HG03139 (cell line): ENCODE results near the gene RGS14.
"Not testable (repeated sequence)": the region's sequence is repeated elsewhere in the genome, so short reads cannot be mapped to it uniquely, and the experiment has no call there.

Experiments used
- ATAC-seq: cut with Tn5 transposase; IDR thresholded peaks from one replicate; pipeline ENCODE4 v1.9.1; 2021; ENCODE audit not compliant: unreplicated experiment

The RGS14 gene

DNA sequence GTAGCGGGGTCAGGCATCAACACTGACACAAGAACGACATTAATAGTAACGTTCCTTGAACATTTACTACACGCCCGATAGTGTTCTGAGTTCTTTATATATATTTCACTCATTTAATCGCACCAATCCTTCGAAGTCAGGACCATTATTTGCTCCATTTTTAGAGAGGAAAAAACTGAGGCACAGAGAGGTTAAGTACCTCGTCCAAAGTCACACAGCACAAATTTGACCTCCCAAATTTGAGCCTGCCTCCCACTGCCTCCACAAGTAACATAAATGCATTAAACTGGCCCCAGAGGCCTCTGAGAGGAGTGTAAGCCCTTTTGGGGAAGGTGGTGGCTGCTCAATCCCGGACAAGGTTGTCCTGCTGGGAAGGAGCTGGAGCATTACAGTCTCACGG, 5.8 kb downstream of the RGS14 start:
- no peak for ATAC-seq

DNA sequence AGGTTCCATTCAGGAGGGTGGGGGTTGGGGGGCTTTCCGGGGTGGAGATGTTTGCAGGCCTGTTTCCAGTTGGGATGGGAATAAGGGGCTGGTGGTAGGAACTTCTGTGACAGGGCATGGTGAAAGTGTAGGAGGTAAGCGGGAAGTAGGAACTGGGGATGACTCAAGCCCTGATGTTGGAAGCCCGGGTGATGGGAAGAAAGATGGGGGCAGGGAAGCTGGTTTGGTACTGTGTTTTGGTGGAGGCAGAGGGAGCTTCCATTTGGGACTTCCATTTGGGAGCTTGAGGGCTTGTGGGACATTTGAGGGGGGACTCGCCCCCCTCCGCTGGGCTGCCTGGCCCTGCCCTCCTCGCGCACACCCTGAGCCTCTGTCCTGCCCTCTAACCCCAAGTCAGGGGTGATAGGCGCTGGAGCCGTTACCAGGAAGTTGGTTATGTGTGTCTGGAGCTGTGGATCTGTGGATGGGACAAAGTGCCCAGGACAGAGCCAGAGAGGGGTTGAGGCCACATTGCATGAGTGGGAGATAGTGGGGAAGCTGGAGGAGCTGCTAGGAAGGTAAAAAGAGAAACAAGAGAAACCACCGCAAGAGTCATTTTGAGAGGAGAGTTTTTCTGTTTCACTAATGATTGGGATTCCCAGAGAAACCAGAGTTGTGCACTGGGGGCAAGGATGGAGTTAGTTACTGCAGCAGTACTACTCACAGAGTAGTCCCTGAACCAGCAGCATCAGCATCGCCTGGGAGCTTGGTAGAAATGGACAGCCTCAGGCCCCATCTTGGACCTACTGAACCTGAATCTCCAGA, 6.6 kb downstream of the RGS14 start:
- no peak for ATAC-seq

DNA sequence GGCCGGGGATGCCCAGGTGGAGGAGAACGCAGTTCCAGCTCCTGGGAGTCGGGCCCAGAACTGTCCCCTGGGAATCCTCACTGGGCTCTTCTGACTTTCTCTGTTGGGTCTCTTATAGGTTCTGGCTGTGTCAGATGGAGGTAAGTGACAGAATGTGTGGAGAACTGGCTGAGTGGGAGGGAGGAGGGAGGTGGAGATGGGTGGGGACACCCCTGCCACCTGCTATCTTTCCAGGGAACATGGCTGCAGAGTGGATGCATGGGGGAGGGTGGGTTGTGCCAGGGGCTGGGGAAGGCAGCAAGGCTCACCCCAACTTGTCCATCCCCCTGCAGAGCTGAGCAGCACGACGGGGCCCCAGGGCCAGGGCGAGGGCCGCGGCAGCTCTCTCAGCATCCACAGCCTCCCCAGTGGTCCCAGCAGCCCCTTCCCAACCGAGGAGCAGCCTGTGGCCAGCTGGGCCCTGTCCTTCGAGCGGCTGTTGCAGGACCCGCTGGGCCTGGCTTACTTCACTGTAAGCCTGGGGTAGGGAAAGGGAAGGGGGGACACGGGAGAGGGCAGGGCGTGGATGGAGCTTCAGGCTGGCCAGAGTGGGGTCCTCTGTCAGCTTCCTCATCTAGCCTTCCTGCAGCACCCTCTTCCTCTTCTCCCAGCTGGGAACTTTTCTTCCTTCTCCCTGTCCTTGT, 8.3 kb downstream of the RGS14 start:
- no peak for ATAC-seq

DNA sequence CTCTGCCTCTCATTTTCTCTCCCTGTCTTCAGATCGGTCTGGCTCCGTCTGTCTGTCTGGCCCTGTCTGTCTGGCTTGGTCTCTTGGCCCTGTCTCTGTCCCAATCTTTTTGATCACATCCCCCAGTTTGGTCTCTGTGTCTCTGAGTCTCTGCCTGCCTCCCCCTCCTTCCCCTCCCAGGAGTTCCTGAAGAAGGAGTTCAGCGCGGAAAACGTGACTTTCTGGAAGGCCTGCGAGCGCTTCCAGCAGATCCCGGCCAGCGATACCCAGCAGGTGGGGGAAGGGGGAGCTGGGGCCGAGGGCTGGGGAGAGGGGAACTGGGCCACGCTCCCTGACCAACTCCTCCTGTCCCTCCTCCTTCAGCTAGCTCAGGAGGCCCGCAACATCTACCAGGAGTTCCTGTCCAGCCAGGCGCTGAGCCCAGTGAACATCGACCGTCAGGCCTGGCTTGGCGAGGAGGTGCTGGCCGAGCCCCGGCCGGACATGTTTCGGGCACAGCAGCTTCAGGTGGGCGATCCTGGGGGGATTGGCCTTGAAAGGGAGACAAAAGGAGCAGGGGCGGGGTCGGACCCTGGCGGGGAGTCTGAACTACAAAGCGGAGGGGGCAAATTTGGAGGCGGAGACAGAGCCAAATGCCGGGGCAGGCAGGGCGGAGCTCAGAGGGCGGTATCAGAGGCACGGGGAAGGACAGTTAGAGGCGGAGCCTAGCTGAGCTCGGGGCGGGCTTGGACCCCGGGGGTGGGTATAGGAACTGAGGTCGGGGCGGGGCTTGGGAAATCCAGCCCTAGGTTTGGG, 9.0 kb downstream of the RGS14 start:
- no peak for ATAC-seq

DNA sequence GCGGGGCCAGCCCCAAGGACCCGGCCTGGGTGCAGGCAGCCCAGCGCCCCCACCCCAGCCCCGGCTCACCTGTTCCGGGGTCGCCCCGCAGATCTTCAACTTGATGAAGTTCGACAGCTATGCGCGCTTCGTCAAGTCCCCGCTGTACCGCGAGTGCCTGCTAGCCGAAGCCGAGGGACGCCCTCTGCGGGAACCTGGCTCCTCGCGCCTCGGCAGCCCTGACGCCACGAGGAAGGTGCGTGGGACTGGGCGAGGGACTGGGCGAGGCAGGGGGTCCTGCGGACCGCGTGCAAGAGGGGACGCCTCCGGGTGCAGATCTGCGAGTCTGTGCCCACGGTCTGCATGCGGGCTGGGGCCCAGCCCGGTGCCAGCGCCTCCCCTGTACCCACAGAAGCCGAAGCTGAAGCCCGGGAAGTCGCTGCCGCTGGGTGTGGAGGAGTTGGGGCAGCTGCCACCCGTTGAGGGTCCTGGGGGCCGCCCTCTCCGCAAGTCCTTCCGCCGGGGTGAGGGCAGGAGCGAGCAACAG, 9.7 kb downstream of the RGS14 start:
- ATAC-seq: no peak

DNA sequence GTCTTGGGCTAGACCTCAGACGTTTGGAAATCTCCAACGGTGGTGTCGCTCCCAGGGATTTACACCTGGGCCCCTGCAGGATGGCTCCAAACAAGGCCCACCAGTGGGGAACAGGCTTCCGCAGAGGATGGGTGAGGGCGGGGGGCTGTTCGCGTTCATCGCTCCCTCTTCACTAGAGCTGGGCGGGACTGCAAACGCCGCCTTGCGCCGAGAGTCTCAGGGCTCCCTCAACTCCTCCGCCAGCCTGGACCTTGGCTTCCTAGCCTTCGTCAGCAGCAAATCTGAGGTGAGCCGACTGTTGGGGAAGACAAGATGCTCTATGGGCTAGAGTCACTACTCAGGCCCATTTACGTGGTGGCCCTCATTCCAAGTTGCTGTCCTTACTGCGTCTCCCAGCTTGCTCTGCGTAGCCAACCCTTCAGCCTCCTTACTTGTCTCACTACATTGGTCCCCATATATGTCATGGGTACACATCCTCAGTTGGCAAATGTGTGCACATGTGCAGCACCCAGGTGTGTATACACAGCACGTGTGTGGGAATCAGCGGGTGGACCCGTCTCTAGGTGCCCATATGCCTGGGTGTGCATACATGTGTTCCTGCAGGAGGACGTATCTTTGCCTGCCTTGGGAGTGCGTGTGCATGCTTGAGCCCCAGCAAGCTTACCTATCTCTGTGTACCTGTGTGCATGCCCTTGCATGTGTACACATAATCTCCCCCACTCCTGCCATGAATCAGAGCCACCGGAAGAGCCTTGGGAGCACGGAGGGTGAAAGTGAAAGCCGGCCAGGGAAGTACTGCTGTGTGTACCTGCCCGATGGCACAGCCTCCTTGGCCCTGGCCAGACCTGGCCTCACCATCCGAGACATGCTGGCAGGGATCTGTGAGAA, 10.5 kb downstream of the RGS14 start:
- ATAC-seq: no peak

DNA sequence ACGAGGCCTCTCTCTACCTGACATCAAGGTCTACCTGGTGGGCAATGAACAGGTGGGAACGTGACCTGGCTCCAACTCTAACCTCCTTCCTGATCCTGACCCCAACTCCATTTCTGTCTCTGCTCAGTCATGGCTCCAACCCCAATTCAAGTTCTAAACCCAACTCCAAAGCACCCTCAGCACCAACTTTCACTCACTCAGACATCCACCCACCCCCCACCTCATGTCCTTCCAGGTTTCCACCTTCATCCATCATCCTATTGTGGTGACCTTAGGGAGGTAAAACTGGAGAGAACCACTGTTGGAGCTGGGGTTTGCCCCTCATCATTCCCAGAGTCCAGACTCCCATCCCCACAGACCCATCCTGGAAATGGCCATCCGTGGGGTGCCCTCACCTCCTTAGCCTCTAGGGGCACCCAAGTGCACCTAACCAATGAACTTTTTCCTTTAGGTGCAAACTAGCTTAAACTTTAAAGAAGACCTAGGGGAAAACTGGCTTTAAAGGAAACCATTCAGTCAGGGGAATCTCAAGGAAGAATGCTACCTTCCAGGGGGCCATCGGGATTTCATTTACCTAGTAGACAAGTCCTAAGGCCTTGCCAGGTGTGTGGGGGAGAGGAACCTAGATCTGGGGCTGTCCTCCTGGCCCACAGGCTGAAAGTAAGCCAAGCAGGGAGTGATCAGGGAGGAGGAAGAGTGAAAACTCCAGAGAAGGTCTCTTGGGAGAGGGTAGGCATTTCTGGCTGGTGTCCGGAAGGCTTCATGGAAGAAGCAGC, 11.3 kb downstream of the RGS14 start:
- no peak for ATAC-seq

DNA sequence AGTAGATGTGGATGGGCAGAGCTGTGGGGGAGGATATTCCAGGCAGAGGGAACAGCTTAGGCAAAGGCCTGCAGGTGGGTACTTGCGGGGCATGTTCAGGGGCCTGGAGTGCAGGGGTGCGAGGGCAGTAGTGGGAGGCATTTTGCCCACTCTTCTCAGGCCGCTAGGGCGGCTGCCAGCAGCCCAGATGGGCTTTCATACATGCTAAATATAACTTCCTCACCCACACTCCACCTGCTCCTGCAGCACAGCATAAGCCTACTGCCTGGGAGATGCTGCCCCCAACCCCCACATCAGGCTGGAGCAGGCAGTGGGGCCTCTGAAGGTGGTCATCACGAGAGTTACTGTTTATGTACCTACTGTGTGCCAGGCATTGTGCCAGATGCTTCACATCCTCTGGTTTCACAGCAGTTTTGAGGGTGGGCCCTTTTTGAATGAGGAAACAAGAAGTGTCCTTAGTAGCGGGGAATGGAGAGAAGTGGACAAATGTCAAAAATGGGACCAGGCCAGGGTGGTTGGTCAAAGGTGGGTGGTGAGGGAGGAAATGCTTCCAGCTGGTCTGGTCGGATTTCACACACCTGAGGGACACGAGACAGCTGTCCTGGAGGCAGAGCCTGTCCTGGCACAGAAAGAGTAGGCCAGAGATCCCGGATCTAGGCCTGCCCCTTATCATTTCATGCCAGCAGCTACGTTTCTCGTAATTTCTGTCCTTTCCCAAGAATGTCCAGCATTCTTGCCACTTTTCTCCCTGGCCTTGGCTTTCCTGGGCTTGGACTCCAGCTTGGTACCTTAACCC, 12.1 kb downstream of the RGS14 start:
- ATAC-seq: no peak

DNA sequence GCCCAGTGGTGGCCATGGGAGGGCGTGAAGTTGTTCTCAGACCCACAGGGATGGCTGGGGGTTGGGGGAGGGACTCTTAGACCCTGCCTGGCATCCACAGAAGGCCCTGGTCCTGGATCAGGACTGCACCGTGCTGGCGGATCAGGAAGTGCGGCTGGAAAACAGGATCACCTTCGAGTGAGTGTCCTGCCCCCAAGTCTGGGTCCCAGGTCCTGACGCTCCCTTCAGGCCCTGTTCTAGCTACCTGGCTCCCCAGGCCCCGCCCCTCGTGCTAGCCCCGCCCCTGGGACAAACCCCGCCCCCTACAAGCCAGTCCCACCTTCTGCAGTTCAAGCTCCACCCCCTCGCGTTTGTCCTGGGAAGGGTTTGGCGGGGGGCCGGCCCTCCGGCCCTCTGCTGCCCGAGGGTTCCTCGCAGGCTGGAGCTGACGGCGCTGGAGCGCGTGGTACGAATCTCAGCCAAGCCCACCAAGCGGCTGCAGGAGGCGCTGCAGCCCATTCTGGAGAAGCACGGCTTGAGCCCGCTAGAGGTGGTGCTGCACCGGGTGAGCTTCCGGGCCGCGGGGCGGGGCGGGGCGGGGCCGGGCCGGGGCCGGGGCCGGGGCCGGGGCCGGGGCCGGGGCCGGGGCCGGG, 12.9 kb downstream of the RGS14 start:
- peak; percentile 70 for ATAC-seq

DNA sequence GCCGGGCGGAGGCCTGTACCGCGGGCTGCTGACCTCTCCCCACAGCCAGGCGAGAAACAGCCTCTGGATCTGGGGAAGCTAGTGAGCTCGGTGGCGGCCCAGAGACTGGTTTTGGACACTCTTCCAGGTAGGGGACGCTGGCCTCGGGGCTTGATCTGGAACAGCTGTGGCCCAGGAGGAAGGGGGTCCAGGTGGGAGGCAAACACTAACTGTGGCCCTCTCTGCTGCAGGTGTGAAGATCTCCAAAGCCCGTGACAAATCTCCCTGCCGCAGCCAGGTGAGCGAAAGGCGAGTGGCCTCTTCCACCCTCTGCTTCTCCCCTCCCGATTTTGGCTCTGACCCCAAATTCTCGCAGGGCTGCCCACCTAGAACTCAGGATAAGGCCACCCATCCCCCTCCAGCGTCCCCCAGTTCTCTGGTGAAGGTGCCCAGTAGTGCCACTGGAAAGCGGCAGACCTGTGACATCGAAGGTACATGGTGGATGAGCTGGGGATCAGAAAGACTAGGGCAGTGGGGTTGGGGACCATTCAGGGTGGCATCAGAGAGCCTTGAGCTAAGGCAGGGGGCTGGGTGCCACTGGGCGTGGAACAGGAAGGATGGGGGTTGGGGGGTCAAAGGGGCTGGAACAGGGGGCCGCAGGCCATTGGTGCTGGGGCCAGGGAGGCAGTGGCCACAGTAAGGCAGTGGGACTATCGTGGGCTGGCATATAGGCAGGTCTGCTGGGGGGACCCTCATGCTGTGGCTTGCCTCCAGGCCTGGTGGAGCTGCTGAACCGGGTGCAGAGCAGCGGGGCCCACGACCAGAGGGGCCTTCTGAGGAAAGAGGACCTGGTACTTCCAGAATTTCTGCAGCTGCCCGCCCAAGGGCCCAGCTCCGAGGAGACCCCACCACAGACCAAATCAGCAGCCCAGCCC, 13.7 kb downstream of the RGS14 start:
- no peak for ATAC-seq

DNA sequence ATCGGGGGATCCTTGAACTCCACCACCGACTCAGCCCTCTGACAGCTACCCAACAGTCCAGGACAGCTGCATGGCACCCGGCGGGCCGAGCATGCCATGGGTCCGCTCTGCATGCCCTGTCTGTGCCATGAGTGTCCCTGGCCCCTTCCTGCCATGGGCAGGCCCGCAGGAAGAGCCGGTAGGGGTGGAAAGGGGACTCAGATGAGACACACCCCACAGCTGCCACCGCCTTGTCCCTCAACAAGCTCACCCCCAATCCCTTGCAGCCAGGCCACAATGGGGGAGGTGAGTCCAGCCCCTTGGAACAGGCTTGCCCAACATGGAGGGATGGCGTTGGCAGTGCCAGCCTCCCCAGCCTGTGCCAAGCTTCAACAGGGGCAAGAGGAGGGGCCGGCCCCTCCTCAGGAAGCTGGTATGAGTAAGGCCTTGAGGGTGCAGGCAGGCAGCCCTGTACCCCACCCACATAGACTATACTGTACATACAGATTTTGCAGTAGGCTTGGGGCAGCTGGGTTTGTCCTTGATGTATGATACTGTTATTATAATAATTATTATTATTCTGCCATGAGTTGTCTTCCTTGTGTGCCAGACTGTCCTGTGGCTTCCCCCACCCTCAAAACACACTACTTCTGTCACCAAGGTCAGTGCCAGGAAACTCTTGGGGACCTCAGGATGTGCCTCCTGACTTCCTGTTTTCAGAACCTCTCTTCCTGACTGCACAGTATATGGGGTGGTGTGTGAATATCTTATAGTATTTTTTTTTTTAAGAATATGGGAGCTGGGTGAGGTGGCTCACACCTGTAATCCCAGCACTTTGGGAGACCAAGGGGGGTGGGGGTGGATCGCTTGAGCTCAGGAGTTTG, 14.5 kb downstream of the RGS14 start:
- ATAC-seq: no peak

DNA sequence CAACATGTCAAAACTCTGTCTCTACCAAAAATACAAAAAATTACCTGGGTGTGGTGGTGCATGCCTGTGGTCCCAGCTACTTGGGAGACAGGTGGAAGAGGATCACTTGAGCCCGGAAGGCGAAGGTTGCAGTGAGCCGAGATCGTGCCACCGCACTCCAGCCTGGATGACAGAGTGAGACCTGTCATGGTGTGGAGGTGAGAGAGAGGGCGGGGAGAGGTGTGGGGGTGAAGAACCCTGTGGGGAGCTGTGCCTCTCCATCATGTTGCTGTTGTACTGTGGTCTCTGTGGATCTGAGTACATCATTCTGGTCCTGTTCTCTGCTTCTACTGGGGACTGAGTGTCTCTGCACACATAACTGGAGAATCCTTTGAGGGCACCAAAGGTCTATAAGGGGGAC, 15.2 kb downstream of the RGS14 start:
- ATAC-seq: no peak

DNA sequence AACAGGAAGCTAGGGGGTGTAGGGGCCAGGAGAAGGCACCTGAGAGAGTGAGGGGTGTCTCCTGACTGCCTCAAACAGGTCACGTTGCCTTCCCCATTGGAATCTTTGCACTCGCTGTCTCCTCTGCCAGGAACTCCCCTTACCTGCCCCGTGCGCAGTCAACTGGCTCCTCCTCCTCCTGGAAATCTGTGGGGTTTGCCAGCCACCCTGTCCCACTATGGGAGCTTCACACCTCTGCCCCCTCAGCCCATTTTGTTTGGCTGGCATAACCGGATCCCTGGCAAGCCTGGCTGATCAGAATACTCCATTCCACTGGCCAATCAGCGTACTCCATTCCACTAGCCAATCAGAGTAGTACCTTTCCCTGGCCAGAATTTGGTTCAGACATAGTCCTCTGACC, 16.1 kb downstream of the RGS14 start:
- ATAC-seq: no peak

DNA sequence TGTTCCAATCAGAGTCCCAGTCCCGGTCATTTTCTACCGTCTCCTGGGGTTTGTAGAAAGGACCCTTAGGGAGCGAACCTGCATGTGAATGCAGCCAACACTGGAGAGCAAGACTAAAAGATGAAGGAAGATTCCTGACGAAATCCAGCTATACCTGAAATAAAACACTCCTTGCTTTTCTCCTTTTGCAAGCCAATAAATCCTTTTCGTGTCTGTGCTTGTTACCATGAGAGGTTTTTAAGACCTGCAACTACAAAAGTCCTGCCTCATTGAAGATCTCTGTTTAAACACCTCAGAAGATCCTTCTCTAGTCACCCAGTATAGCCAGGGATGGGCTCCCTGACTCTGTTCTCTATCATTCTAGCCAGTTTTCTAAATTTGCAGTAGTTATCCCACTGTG, 16.5 kb downstream of the RGS14 start:
- ATAC-seq: no peak

DNA sequence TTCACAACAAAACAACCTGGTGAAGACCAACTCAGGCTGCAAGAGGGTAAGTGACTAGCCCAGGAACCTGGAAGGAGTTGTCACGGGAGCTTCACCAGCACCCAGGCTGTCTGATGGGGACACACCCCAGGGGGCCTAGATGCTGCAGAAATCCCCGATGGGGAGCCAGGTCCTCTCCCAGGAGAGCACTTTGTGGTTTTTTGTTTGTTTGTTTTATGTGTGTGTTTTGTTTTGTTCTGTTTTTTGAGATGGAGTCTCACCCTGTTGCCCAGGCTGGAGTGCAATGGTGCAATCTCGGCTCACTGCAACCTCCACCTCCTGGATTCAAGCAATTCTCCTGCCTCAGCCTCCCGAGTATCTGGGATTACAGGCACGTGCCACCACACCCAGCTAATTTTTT, 17.8 kb downstream of the RGS14 start:
- ATAC-seq: not testable (repeated sequence)

DNA sequence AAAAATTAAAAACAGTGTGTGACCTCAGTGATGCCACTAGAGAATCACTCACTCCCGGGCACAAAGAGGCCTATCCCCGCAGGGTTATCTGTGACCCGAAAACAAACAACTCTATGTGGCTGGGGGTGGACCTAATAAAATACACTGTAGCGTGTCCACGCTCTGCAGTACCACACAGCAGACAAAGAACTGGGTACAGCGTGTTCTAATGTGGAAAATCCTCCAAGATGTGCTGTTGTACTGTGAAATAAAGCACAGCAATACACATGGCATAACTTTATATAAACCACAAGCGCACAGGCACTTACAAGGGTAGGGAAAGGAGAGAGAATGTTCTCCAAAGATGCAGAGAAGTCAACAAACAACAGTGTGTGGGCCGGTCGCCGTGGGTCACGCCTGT, 18.4 kb downstream of the RGS14 start:
- no peak for ATAC-seq
